Right lung (tissue), 5 donors: ENCODE data around the gene TMEM89. TPM values are rescaled to one million over a fixed set of nuclear protein-coding genes. Genes with fewer than 3 reads are reported as not detected.
A peak's percentile ranks its signal among the peaks of the same experiment; 100 is the strongest.

Source experiments
- DNase-seq, 2 donors: peaks; one replicate each; pipeline ENCODE4 v3.0.0-alpha.2; 2013
- polyA plus RNA-seq, 5 donors: library from polyadenylated mRNA; unstranded; fragments of 120-200 nt; gene quantifications; one replicate each; pipeline versions ENCODE4 v1.2.1 to v1.2.3, GENCODE V29; 2013; ENCODE audit warnings: inconsistent platforms in 1 of 5, low replicate concordance in 1 of 5; ENCODE audit not compliant: insufficient read length in 5 of 5, insufficient read depth in 1 of 5

The TMEM89 gene
- polyA plus RNA-seq, 5 donors, result 0.24 TPM; not detected in 4

DNA sequence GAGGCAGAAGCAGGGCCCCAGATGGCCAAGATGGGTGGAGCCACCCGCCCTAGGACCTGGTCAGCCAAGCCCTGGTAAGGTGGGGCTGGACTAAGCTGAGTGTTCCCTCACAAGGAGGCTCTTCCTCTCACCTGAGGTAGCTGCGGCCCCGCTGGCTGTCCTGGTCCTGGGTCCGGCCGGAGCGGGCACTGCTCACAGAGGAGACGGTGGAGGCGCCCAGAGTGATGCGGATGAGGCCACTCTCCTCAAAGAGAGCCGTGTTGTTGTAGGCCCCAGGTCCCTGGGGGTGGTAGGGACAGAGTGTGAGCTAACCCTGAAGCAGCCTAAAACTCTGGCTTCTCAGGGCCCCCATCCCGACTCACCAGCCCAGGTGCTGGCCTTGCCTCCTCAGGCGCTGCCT lies 21.0 kb upstream of the TMEM89 start:
- DNase-seq, result no peak

DNA sequence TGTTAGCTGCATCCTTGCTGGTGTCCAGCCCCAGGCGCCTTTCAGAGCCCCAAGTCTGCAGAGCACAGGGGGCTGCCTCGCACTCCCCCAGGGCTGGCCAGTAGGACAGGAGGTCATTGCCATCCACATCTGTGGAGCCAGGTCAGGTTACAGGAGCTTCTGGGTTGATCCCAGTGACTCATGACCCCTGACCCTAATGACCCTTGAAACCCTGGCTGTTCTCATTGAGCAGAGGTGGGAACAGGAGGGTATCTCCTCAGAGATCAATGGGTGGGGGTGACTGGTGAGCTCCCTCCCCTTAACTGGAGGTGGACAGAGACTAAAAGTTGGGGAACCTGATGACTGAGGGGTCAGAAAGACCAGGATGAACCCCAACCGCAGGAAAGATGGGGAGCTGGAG lies 19.8 kb upstream of the TMEM89 start:
- no peak for DNase-seq

DNA sequence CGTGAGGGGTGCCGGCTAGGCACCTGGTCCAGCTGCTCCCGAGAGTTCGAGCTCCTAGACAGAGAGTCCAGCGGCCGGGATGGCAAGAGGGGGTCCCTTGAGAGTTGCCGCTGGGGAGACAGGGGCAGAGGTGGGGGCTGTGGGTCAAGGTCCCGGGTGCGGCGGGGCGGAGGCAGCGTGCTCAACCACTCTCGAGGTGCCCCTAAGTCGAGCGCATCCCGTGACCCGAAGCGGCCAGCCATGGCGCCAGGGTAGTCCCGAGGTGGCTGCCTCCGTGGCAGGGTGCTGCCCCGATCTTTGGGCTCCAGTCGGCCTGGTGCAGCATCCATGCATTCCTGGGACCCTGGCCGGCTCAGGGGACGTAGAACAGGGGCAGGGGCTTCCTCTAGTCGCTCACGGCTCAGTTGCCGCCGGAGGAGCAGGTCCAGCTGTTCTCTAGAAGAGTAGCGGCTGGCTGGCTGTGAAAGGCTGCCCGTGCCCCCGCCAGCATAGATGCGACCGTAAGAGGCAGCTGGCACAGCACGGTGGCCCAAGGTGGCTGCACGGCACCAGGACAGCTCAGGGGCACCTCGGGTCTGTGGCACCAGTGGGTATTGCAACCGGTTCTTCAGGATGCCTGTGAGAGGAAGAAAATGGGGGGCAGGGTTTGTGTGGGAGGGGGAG lies 18.5 kb upstream of the TMEM89 start:
- no peak for DNase-seq

DNA sequence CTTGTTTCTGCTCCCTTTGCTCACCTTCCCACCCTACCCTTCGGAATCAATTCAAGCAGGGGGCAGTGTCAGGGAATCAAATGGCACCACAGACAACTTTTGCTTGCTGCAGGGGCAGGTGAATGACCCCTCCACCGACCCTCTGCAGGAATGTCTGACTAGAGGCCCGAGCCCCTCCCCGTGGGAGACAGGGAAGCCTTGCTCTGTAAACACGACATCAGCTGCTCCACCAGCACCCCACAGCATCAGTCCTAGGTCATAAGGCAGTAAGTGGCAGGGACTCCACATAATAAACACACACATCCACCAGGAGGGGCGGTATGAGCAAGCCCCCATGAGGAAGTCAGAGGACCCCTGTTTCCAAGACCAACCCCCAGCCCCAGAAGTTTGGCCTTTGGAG lies 15.7 kb upstream of the TMEM89 start:
- DNase-seq, result no peak

DNA sequence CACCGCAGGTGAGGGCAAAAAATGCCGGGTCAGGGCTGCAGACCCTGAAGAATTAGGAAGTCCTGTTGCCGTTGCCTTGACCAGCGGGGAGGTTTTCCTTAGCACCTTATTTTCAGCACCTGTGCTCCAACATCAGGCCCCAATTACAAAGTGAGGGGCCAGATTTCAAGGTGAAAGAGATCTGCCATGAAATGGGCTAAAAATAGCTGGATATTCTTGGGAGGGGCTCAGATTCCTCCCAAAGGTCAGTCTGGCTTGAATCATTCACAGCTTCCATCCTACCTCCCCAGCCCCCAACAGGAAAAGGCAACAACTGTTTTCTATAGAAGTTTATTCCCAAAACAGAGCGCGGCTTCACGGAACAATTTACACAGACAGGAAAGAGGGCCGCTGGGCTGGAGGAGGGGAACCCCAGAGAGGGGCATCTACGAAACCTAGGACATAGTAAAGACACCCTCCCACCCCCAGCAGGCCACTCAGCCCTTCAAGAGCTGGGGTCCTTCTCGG lies 14.6 kb upstream of the TMEM89 start:
- DNase-seq, result no peak

DNA sequence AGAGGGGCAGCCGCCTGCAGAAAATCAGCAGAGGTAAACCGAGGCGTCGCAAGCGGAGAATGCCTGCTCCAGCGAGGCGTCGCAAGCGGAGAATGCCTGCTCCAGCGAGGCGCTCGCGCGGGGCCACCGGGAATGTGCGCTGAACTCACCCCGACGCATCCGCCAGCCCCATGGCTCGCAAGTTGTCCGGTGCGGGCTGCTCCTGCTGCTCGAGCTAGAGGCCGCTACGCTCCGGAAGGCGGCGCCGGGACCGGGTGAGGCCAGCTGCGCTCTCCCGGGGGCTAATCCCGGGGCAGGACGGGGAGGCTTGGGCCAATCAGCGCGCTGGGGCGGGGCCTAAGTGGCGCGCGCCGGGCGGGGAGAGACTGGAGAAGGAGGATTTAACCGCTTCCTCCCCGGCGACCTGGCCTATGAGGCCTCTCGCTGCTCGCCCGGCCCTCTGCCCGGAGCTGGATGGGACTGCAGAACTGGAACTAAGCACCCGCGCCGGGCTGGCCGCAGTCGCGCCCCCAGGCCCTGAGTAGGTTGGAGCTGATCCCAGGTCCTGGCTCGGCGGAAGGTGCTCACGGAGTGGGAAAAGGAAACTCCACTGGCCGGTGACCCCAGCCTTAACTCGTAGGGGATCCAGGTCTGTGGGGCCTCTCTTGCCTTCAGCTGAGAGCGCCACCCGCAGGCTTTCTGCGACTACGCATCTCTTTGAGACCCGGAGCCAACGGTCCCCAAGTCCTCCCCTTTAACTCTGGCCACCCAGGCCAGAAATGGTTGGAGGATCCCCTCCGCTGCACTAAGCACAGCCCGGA lies 13.9 kb upstream of the TMEM89 start, which contains the start of gene SLC26A6:
SLC26A6 (minus strand) TSS at position 240 of the 800 bp plus-strand sequence; CDS start at position 172, 68 bp downstream.
- peak; percentile 94 to 95 for DNase-seq

DNA sequence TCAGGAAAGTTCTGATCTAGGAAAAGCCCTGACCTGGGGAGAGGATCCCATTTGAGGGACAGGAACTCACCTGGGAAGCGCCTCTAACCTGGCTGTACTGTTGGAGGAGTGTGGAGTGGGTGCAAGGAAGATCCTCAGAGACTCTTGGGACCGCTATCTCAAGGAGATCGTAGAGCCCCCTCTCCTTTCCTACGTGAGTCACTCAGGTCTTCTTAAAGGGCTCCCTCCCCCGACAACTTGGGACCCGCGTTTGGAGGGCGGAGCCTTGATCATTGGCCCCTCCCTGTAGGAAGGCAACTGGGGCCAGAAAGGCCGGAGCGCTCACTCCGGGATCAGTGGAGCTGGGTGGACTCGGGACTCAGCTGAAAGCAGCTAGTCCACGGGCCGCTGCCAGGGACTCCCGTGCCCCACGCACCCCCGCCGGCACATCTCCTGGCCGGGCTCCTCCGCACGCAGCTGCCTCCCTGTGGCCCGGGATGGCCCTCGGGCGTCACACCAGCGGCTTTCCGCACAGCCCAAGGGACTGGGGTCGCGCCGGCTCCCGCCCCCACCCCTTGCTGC lies 13.2 kb upstream of the TMEM89 start:
- no peak for DNase-seq

DNA sequence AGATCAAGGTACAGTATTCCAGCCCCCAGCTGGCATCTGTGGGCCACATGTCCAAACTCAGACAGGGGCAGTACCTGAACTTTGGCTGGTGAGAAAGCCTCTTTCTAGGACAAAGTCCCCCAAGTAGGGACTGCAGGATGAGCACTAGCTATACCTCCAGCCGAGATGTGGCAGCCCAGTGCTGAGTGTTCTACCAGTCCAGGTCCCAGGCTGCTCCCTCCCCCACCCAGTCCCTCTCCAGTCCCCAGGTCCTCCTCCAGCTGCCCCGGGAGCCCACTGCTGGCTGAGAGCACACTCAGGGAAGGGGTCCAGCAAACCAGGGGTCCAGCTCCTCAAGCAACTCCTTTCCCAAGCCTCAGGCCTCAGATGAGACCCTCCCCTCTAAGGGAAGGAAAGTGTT lies 12.2 kb upstream of the TMEM89 start:
- no peak for DNase-seq

DNA sequence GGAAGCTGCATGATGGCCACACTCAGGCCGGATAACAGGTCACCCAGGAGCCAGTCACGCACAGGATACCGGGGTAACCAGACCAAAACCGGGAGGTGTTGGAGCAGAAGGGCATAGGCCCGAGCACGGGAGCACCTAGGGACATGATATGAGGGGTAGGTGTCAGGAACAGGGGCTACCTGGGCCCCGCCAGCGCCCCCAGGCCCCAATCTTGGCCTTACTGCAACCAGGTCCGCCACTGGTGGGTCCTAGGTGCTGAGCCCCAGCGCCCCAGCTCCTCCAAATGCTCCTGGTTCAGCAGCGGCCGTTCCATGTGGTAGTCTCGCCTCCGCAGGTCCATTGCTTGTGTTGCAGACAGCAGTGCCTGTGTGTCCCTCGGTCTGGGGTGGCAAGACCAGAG lies 11.7 kb upstream of the TMEM89 start:
- no peak for DNase-seq

DNA sequence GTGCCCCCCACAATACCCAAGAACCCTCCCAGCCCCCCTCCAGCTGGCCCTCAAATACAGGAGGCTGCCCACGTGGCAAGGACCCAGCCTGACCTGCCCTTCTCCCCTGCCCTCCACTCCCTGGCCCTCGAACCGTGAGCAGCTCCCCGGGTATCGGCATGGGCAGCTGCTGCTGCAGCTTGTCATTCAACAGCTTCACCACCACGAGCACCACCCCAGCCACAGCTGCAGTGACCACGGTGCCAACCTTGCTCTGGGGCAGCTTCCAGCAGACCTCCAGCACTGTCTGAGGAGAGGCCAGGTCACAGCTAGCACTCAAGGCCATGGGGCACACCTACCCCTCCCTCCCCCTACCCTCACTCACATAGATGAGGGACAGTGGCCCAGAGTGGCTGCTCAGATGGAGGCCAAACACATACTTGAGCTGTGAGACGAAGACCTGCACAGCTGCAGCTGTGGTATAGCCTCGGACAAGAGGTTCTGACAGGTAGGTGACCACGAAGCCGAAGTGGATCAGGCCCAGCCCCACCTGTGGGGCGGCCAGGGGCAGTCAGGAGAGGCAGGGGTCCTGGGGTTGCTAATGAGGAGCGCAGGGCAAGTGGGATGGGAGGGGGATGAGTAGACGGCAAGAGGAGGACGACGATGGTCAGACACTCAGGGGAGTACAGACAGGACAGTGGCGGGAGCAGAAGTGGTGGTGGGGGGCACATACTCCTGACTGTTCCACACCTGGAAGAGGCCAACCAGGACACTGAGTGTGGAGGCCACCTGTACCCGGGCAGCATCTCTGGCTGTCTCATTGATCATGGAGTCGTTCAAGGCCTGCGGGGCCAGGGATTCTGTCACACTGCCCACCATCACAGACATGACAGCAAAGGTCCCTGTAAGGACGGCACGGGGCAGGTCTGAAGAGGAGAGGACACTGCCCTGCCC lies 10.2 kb upstream of the TMEM89 start:
- no peak for DNase-seq

DNA sequence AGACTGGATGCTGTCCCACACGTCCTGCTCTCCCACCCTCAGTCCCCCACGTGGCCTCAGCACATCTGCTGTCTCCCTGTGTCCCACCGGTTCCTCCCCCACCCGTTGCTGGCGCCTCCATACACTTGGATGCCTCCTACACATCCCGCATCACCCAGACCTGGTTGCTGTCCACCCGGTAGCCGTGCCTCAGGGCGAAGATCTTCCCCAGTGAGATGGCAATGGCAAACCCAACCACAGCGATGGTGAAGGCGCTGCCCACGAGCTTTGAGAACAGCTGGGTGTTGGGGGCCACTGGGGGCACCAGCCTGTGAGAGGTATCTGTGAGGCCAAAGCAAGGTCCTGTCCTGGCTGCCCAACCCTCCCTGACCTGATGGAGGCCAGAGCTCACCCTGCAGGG lies 9.3 kb upstream of the TMEM89 start:
- no peak for DNase-seq

DNA sequence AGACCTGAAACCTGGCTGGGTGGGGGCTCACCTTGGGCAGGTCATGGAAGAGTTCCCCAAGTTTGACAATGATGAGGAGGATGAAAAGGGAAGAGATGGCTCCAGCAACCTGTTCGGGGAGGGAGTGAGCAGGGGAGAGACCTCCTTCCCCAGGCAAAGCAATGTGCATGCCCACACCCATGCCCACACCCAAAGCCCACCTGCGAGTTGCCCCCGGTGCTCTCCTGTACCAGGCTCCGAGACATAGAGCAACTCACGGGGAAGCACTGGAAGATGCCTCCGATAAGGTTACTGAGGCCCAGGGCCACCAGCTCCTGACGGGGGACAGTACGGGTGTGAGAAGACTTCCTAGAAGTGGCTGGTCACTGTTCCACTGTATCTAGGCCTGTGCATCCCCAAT lies 8.8 kb upstream of the TMEM89 start:
- no peak for DNase-seq

DNA sequence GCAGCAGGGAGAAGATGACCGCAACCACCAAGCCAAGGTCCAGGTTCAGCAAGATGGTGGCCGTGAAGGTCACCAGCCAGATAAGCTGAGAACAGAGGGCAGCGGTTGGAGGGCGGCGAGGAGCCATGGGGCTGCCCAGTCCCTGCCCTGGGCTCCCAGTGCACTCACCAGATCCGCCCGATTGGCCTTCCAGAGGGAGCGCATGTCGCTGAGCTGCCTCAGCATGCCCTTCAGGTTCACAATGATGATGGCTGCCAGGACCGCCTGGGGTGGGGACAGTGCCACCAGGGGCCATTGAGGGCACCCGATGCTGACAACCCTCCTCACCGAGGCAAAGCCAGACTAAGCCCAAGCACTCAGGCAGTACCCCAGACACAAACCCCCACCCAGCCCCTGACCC lies 8.3 kb upstream of the TMEM89 start:
- DNase-seq, result no peak

DNA sequence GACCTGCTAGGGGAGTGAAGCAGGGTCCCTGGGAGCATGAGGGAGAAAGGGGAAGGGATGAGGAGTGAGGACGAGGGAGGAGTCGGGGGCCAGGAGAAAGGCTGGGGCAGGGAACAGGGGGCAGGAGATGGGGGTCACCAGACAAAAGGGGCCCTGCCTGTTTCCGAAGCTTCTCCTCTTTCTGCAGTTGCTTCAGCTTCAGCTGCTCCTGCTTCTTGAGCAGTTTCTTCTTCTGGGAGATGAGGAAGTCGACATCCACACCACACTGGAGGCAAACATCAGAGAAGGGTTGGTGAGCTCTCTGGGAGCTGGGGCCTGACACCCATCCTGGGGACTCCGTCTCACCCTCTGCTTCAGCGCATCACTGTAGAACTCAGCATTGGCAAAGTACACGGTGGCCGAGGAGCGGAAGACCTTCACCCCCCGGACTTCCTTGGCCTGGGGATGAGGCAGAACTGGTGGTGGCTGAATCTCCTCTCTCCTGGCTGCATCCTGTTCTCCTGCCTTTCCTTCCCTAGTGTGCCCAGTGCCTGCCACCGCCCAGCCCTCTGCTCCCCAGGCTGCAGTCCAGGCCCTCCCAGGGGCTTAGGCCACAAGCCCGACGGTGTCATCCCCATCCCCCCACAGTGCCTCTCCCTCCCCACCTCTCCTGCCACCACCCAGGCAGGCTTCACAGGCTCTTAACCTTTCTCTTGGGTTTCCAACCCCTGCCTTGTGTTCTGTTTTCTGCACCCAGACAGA lies 6.9 kb upstream of the TMEM89 start:
- DNase-seq, result no peak

DNA sequence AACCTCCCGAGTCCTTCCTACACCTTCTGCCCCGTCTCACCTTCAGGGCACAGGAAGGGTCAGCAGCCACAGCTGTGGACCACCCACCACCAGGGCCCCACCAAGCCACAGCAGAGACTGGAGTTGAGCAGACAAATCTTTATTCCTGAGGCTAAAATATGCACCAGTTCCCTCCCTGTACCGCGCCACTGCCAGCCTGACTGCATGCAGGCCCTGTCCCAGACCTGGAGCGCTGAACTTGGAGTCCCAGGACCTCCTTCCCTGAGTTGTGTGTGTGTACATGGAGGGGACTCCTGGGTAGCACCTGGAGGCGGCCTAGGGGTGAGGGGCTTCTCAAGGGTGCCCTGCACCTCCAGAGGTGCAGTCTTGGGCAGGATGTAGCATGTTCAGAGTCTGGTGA lies 4.0 kb upstream of the TMEM89 start:
- no peak for DNase-seq

DNA sequence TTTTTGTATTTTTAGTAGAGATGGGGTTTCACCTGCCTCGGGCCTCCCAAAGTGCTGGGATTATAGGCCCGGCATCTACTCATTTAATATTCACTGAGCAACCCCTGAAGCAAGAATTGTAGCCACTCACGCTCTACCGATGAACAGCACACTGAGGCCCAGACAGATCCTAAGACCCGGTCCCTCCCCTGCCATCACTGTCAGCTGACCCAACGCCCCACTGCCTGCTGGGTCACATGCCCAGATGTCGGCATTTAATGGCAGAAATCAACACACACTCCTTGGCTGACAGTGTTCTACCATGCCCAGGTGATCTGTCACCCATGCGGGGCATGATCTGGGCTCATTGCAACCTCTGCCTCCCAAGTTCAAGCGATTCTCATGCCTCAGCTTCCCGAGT lies 3.2 kb upstream of the TMEM89 start:
- no peak for DNase-seq

DNA sequence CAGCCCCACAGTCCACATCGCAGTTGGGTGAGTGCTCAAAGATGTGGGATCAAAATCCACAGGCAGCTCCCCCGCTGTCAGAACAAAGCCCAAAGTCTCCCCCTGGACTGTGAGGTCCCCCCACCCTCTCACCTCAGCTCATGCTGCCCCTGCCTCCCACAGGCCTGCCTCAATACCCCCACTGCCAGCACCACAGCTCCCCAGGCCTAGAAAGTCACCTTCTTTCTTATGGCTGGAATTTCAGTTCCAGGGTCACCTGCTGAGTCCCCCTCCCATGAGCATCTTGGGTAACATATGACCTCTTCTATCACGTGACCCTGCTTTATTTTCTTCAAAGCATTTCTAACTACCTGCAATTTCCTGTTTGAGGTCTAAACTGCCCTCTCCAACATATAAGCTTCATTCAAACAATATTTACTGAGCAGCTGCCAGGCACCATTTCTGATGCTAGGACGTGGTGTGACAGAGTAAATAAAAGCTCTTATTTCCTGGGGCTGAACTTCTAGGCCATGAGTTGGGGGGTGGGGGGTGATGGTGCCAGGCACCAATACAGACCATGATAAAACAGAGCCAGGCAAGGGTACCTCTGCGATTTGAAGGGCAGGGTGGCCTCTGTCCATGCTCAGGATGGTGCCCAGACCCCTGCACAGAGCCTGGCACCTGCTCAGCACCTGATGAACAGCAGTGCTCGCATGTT lies 2.4 kb upstream of the TMEM89 start:
- no peak for DNase-seq

DNA sequence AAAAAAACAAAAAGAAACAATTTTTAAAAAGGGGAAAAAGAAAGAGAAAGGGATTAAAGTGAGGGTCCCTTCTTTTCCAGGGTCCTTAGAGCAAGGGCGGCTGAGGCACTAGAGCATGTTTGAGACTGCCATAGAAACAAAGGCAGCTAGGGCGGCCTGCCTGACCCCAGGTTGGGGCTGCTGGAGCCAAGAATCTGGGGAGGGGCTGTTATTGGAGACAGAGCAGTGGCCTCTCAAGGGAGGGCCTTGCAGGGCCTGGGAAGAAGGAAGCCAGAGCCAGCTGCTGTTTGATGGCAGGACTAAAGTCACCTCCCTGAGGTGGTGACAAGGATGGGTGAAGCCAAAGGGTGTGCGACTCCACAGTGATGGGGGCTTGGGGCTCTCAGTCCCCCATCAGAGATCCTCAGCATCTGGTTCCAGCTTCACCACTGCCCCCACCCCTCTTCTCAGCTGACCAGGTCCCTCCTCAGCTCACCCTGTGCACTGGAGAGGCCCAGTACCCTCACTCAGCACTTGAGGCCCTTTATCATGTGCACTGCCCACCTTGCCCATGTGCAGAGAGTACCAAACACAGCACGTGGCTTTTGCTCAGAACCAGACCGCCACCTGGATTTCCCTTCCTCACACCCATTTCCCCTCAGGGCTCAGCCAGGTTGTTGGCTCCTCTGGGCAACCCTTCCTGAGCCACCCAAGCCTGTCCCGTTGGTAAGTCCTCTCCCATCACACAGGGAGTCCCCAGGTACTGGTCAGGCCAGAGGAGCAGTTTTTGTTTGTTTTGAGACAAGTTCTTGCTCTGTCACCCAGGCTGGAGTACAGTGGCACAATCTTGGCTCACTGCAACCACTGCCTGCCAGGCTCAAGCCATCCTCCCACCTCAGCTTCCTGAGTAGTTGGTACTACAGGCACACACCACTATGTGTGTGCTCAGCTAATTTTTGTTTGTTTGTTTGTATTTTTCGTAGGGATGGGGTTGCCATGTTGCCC lies 1.7 kb downstream of the TMEM89 start:
- DNase-seq, result no peak

DNA sequence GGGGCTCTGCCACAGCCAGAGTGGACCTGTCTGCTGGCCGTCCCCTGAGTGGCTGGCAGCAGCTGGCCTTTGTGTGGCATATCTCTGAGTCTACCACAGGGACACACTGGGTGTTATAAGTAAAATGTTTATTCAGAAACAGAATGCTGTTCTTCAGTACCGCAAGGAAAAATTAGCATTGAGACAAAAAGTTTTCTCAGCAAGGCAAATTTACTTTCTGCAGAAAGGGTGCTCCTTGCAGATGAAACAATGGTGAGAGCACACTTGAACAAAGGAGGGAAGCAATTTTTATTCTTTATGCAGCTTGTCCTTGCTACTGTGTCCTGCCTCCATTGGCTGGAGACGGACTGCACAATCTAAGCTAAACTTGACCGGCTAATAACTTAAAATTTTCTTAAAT lies 4.0 kb downstream of the TMEM89 start:
- no peak for DNase-seq
